NCI-H69 (cell line): ENCODE measurements around the gene EOLA1.
A peak's percentile ranks its signal among the peaks of the same experiment; 100 is the strongest.
"Not testable (repeated sequence)": the region's sequence is repeated elsewhere in the genome, so short reads cannot be mapped to it uniquely, and the experiment has no call there.

ENCODE experiments used
- DNase-seq: peaks from one replicate; lab custom pipeline; 2025; lab: John Stamatoyannopoulos, UW

The EOLA1 gene

GRCh38 chrX:149513825-149514428 is 26.9 kb upstream of the EOLA1 start:
- DNase-seq, result no peak

- DNase-seq, result no peak
Observed at GRCh38 chrX:149515954-149516602, 24.7 kb upstream of the EOLA1 start.

- DNase-seq, result no peak
Observed at GRCh38 chrX:149516604-149517003, 24.2 kb upstream of the EOLA1 start.

- no peak for DNase-seq
Observed at GRCh38 chrX:149517308-149517707, 23.5 kb upstream of the EOLA1 start.

GRCh38 chrX:149518236-149518635 is 22.6 kb upstream of the EOLA1 start:
- no peak for DNase-seq

- DNase-seq, result not testable (repeated sequence)
Observed at GRCh38 chrX:149520636-149521277, 20.1 kb upstream of the EOLA1 start.

- no peak for DNase-seq
Observed at GRCh38 chrX:149521438-149521837, 19.4 kb upstream of the EOLA1 start.

DNA sequence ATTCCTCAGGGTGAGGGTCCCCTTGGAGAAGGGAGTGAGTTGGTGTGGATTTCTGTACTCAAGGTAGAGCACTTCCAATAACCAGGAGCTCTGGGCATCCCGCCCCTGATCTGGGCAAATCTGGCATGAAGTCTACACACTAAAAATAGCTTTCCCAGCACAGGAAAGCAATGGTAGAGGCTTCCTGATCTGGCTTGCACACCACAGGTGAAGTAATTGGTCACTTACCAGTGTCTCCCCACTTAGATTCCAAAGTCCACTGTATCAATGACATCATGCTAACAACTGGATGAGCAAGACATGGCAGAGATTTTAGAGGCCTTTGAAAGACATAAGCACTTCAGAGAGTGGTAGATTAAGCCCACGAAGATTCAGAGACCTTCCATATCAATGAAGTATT is 17.9 kb upstream of the EOLA1 start:
- DNase-seq, result no peak

GRCh38 chrX:149525389-149525788 is 15.4 kb upstream of the EOLA1 start:
- DNase-seq, result peak; percentile 77

GRCh38 chrX:149525903-149526302 is 14.9 kb upstream of the EOLA1 start:
- DNase-seq, result peak; percentile 31

DNA sequence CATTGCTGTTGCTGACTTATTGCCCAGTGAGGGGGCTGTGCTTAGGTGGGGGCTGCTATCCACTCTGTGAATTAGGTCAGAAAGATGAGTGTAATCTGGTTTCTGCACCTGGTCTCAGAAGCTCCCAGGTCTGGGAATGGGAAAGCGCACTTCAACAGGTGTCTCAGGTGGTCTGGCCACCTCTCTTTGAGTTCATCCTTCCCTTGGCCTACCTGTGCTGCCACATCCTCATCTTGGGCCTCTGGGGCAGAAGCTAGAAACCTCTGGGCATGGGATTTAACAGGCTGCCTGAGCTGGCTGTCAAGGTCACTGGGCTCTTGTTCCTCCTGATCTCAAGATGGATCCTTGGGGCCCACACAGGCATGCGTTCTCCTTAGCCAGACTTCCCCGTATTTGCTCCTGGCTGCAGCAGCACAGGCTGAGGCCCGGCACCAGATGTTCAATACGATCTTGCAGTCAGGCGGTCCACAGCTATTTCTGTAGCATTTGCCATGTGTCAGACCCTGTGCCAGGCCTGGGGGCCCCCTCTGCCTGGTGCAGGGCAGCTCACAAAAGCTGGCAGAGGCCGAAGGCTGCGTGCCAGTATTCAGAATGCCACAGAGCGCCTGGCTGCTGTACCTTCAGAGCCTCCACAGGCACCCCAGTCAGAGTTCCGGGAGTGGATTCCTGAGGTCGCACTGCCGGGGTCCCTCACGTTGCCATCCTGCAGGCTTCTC is 14.3 kb upstream of the EOLA1 start:
- DNase-seq, result not testable (repeated sequence)

DNA sequence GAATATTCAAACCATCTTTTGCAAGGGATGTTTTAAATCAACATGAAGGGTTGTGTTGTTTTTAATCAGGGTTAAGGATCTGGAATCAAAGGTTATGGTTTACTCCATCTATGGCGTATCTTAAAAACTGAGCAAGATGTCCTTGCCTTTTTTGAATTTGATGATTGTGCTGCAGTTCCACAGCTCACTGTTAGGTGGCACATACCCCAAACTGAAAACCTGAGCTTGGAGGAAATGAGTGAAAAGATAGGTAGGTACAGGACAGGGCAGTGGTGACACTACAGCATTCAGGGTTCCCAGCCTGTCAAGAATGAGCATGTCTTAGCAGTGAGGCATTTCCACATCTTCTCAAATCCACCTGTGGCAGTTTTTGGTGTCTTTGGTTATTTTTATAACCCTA is 13.1 kb upstream of the EOLA1 start:
- DNase-seq, result peak; percentile 56

- no peak for DNase-seq
Observed at GRCh38 chrX:149528381-149528780, 12.4 kb upstream of the EOLA1 start.

- no peak for DNase-seq
Observed at GRCh38 chrX:149531599-149531998, 9.2 kb upstream of the EOLA1 start.

DNA sequence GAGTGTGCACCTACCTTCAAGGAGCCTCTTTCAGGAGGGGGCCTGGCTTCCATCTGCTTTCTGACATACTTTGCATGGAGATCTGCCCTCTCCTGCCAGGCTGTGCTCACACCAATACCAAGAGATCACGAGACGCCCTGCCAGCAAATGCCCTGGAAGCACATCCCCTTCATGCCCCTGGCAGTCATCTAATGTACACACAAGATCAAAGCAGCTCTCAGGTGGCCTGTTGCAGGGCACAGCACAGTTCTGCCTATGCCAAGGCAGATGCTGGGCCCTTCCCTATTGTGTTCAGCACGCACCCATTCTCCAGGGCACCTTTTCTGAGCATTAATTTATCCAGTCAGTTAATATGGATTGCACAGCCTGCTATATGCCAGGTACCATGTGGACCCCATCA is 7.9 kb upstream of the EOLA1 start:
- not testable (repeated sequence) for DNase-seq

- DNase-seq, result not testable (repeated sequence)
Observed at GRCh38 chrX:149533999-149534398, 6.8 kb upstream of the EOLA1 start.

- DNase-seq, result not testable (repeated sequence)
Observed at GRCh38 chrX:149534926-149535602, 5.7 kb upstream of the EOLA1 start.

GRCh38 chrX:149537474-149537873 is 3.3 kb upstream of the EOLA1 start:
- DNase-seq, result not testable (repeated sequence)

GRCh38 chrX:149539283-149540130 is 1.3 kb upstream of the EOLA1 start:
- DNase-seq, result peak; percentile 96

DNA sequence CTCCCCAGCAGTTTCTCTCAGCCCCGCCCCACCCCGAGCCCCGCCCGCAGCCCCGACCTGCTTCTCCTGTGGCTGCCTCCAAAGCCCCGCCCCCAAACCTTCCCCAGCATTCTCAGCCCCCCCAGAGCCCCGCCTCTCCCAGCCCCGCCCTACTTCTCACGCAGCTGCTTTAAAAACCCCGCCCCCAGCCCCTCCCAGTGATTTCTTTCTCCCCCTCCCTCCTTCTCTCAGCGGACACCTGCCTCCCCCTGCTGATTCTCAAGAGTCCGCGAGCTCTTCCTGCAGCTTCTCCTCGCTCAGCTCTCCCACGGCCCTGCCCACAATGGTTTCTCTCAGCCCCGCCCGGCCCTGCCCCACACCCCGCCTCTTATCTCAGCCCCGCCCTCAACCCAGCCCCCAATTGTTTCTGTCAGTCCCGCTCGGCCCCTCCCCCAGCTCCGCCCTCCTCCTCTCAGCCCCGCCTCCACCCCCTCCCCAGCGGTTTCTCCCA is 636 bp upstream of the EOLA1 start:
- peak; percentile 95 for DNase-seq

DNA sequence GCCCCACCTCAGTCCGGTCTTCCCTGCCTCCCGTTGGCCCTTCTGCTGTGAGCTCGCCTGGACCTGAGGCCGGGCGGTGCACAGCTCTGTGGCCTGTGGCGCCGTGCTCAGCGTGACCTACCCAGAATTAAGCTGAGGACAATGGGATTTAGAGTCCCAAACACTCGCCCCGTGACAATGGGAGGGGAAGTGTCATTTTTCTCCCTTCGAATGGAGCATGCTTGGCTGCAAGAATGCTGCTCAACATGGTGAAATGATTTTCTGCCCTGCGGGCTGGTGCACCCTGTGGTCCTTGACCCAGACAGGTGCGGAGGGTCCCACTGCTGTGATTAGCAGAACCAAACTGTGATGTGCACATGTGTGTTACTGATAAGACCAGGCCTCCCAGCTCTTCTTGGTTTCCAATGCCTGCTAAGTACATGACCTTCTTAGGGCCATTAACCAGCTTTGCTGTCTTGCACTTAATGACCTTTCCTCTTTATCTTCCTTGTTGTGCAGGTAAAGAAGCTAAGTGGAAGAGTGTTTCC is 772 bp downstream of the EOLA1 start:
- DNase-seq, result no peak
